Right lobe of liver (tissue), 4 donors: ENCODE results near the gene LPO.

Experiments
- CTCF ChIP-seq, 4 donors: fragments of 200-600 bp in 3 of 4; fragments of 450-650 bp in 1 of 4; IDR thresholded peaks; one replicate each; pipeline versions ENCODE4 v1.5.1 to v1.8.0; 2016 to 2022; ENCODE audit warnings: antibody characterized with exemption in 4 of 4, mild to moderate bottlenecking in 2 of 4
- POLR2A ChIP-seq: fragments of 450-650 bp; IDR thresholded peaks from one replicate; pipeline ENCODE4 v1.6.1; 2017; ENCODE audit warnings: antibody characterized with exemption, mild to moderate bottlenecking
- donor health status: DM: no; HTN: no; CAD: no.
- donor health status: DM: no; HTN: no; CAD: no.
- donor health status: DM: no; HTN: yes; CAD: no.

GRCh38 chr17:58291246-58291645 lies 52.9 kb downstream of the LPO start:
- no peak for TF ChIP-seq POLR2A
- TF ChIP-seq CTCF (IDR thresholded peaks at IDR 0.05), result no peak
